HepG2 (cell line): Measurements from ENCODE around the gene HDDC3. TPM values are rescaled to one million over a fixed set of nuclear protein-coding genes. Genes with fewer than 3 reads are reported as not detected.
A peak's percentile ranks its signal among the peaks of the same experiment; 100 is the strongest.

Source experiments
- ADNP ChIP-seq: sonication (generic); formaldehyde crosslinking; IDR thresholded peaks from 2 replicates; pipeline ENCODE4 v1.4.0; 2020; ENCODE audit warnings: missing genetic modification reagents
- BCL6 ChIP-seq: IDR thresholded peaks from 2 replicates; pipeline ENCODE4 v1.6.1; 2016; ENCODE audit warnings: missing genetic modification reagents, missing compliant biosample characterization
- HBP1 ChIP-seq: IDR thresholded peaks from 2 replicates; pipeline ENCODE4 v1.6.1; 2016; ENCODE audit warnings: low read depth, control low read depth
- KAT7 ChIP-seq: IDR thresholded peaks from 2 replicates; pipeline ENCODE4 v1.6.1; 2018; ENCODE audit warnings: borderline replicate concordance, missing compliant biosample characterization
- MAFF ChIP-seq: IDR thresholded peaks from 2 replicates; pipeline ENCODE4 v1.6.1; 2011; ENCODE audit warnings: low read depth, low read length, improper control_type of control experiment
- MTERF4 ChIP-seq: sonication (generic); formaldehyde crosslinking; IDR thresholded peaks from 2 replicates; pipeline ENCODE4 v1.8.0; 2023; ENCODE audit warnings: mild to moderate bottlenecking, missing genetic modification reagents
- NFAT5 ChIP-seq: sonication (generic); formaldehyde crosslinking; IDR thresholded peaks from 2 replicates; pipeline ENCODE4 v1.4.0; 2020; ENCODE audit warnings: missing genetic modification reagents
- PAX8 ChIP-seq: sonication (generic); formaldehyde crosslinking; IDR thresholded peaks from 2 replicates; pipeline ENCODE4 v1.8.0; 2022; ENCODE audit warnings: mild to moderate bottlenecking, missing genetic modification reagents, borderline replicate concordance
- RBM39 ChIP-seq: fragments of 200-400 bp; formaldehyde crosslinking; IDR thresholded peaks from one replicate; pipeline ENCODE4 v1.6.1; 2018; ENCODE audit warnings: antibody characterized with exemption, mild to moderate bottlenecking, low read depth, low read length; ENCODE audit not compliant: poor library complexity, severe bottlenecking
- SMYD3 ChIP-seq: sonication (generic); formaldehyde crosslinking; IDR thresholded peaks from 2 replicates; pipeline ENCODE4 v1.8.1; 2023; ENCODE audit warnings: mild to moderate bottlenecking, missing genetic modification reagents
- TEAD3 ChIP-seq: optimal IDR thresholded peaks from 2 replicates; pipeline ENCODE3; 2016; ENCODE audit warnings: borderline replicate concordance
- TFDP2 ChIP-seq: sonication (generic); formaldehyde crosslinking; IDR thresholded peaks from 2 replicates; pipeline ENCODE4 v1.4.0; 2020; ENCODE audit warnings: missing genetic modification reagents
- UBTF ChIP-seq: sonication (generic); formaldehyde crosslinking; IDR thresholded peaks from 2 replicates; pipeline ENCODE4 v1.4.0; 2020; ENCODE audit warnings: mild to moderate bottlenecking, missing genetic modification reagents
- ZNF12 ChIP-seq: sonication (generic); formaldehyde crosslinking; IDR thresholded peaks from 2 replicates; pipeline ENCODE4 v1.5.0; 2020; ENCODE audit warnings: missing genetic modification reagents
- ZNF576 ChIP-seq: sonication (generic); formaldehyde crosslinking; IDR thresholded peaks from 2 replicates; pipeline ENCODE4 v1.4.0; 2020; ENCODE audit warnings: mild to moderate bottlenecking, missing genetic modification reagents
- polyA plus RNA-seq, 8 experiments: library from polyadenylated mRNA; depleted of rRNA in 3 of 8; stranded (reverse) in 7 of 8; unstranded in 1 of 8; fragments of >200 nt; fragmentation: Illumina TruSeq in 4 of 8; extraction: Trizol in 4 of 8; gene quantifications; 2 replicates each; pipeline versions ENCODE4 v1.2.1 to v1.2.3, GENCODE V29; 2011 to 2016; ENCODE audit warnings: low read depth in 4 of 8, missing spikeins in 1 of 8, mixed read lengths in 1 of 8; ENCODE audit not compliant: insufficient read depth in 1 of 8
- total RNA-seq, 5 experiments: library from RNA; depleted of rRNA; stranded (reverse); fragments of >200 nt; fragmentation: Illumina TruSeq; extraction: Trizol; gene quantifications; 2 replicates each; pipeline ENCODE4 v1.2.3, GENCODE V29; 2016; ENCODE audit warnings: low read depth in 1 of 5

The HDDC3 gene
- total and polyA plus RNA-seq, 2 of the 13 experiments (the other 11 are each of a cell fraction or from before 2014, with no cell fraction given), result 18.7 to 28.3 TPM

- TF ChIP-seq KAT7 (peak; percentile 48; the same call in 1 of the 2 replicates), TFDP2 (peak; percentile 64), PAX8 (CRISPR knock-in tag) (no peak), UBTF (peak; percentile 95), MAFF (no peak), ADNP (CRISPR knock-in tag) (no peak), BCL6 (CRISPR knock-in tag) (peak; percentile 58), TEAD3 (CRISPR knock-in tag) (peak; percentile 83), SMYD3 (CRISPR knock-in tag) (no peak; the same call in 1 of the 2 replicates), ZNF12 (no peak), MTERF4 (CRISPR knock-in tag) (no peak), HBP1 (CRISPR knock-in tag) (peak; percentile 93), NFAT5 (CRISPR knock-in tag) (0 out of 2 replicates have a peak, but pooled peaks have one; percentile 72), RBM39 (no peak), ZNF576 (CRISPR knock-in tag) (no peak)
Observed at GRCh38 chr15:90931828-90932659, at the start of gene HDDC3 (continued).
